Measurements from ENCODE around the gene MTHFD2.
"Not testable (repeated sequence)": the region's sequence is repeated elsewhere in the genome, so short reads cannot be mapped to it uniquely, and the experiment has no call there.

Gene MTHFD2

GRCh38 chr2:74198023-74198460, 373 bp upstream of the MTHFD2 start:
- FAIRE-seq: no peak

- FAIRE-seq: no peak
Measured at GRCh38 chr2:74199275-74199701, 873 bp downstream of the MTHFD2 start.

GRCh38 chr2:74199871-74200305, 1.5 kb downstream of the MTHFD2 start:
- no peak for FAIRE-seq

- no peak for FAIRE-seq
Measured at GRCh38 chr2:74201196-74201595, 2.8 kb downstream of the MTHFD2 start.

- FAIRE-seq: no peak
Measured at GRCh38 chr2:74201596-74201995, 3.2 kb downstream of the MTHFD2 start.

- FAIRE-seq: no peak
Measured at GRCh38 chr2:74204436-74204835, 6.0 kb downstream of the MTHFD2 start.

- no peak for FAIRE-seq
Measured at GRCh38 chr2:74205113-74205512, 6.7 kb downstream of the MTHFD2 start.

GRCh38 chr2:74205596-74205995, 7.2 kb downstream of the MTHFD2 start:
- no peak for FAIRE-seq

GRCh38 chr2:74206180-74206688, 7.8 kb downstream of the MTHFD2 start:
- no peak for FAIRE-seq

GRCh38 chr2:74212702-74213410, 14.4 kb downstream of the MTHFD2 start:
- no peak for FAIRE-seq

GRCh38 chr2:74215771-74216170, 17.4 kb downstream of the MTHFD2 start:
- not testable (repeated sequence) for FAIRE-seq

- no peak for FAIRE-seq
Measured at GRCh38 chr2:74216642-74217041, 18.2 kb downstream of the MTHFD2 start.

- no peak for FAIRE-seq
Measured at GRCh38 chr2:74219846-74220486, 21.6 kb downstream of the MTHFD2 start.

GRCh38 chr2:74221091-74221490, 22.7 kb downstream of the MTHFD2 start:
- no peak for FAIRE-seq

- no peak for FAIRE-seq
Measured at GRCh38 chr2:74221604-74222299, 23.3 kb downstream of the MTHFD2 start.

- no peak for FAIRE-seq
Measured at GRCh38 chr2:74222300-74222650, 23.9 kb downstream of the MTHFD2 start.

GRCh38 chr2:74223941-74224770, 25.7 kb downstream of the MTHFD2 start:
- FAIRE-seq: no peak

- no peak for FAIRE-seq
Measured at GRCh38 chr2:74225698-74226459, 27.5 kb downstream of the MTHFD2 start.

GRCh38 chr2:74226648-74227213, 28.3 kb downstream of the MTHFD2 start:
- FAIRE-seq: no peak

- no peak for FAIRE-seq
Measured at GRCh38 chr2:74227646-74228045, 29.2 kb downstream of the MTHFD2 start.

- FAIRE-seq: no peak
Measured at GRCh38 chr2:74228772-74229171, 30.4 kb downstream of the MTHFD2 start.

- not testable (repeated sequence) for FAIRE-seq
Measured at GRCh38 chr2:74229865-74230264, 31.4 kb downstream of the MTHFD2 start.
